ENCODE results near the gene CBFB.
"Not testable (repeated sequence)": the region's sequence is repeated elsewhere in the genome, so short reads cannot be mapped to it uniquely, and the experiment has no call there.

The CBFB gene

GRCh38 chr16:67101311-67102082 is 72.5 kb downstream of the CBFB start:
- DNase-seq = peak; percentile 9

GRCh38 chr16:67104061-67104460 is 75.1 kb downstream of the CBFB start:
- DNase-seq = no peak

- DNase-seq = peak; percentile 13
Observed at GRCh38 chr16:67104845-67105244, 75.9 kb downstream of the CBFB start.

- peak; percentile 79 for DNase-seq
Observed at GRCh38 chr16:67105246-67105645, 76.3 kb downstream of the CBFB start.

GRCh38 chr16:67105881-67106280 is 76.9 kb downstream of the CBFB start:
- DNase-seq = no peak

- no peak for DNase-seq
Observed at GRCh38 chr16:67108489-67108888, 79.5 kb downstream of the CBFB start.

GRCh38 chr16:67108931-67109406 is 80.0 kb downstream of the CBFB start:
- no peak for DNase-seq

GRCh38 chr16:67109407-67110135 is 80.6 kb downstream of the CBFB start, which contains the start of gene PHAF1:
TSS of gene PHAF1 (plus strand) at chr16:67109941. CDS start at chr16:67110176, 235 bp downstream.
- DNase-seq = peak; percentile 96

- DNase-seq = no peak
Observed at GRCh38 chr16:67111951-67112444, 83.0 kb downstream of the CBFB start.

- DNase-seq = no peak
Observed at GRCh38 chr16:67112591-67113399, 83.8 kb downstream of the CBFB start.

- DNase-seq = no peak
Observed at GRCh38 chr16:67114793-67115192, 85.8 kb downstream of the CBFB start.

GRCh38 chr16:67115639-67116038 is 86.7 kb downstream of the CBFB start:
- peak; percentile 85 for DNase-seq

- peak; percentile 32 for DNase-seq
Observed at GRCh38 chr16:67116388-67117311, 87.7 kb downstream of the CBFB start.

GRCh38 chr16:67117716-67118115 is 88.8 kb downstream of the CBFB start:
- no peak for DNase-seq

GRCh38 chr16:67120025-67120424 is 91.1 kb downstream of the CBFB start:
- DNase-seq = no peak

- DNase-seq = not testable (repeated sequence)
Observed at GRCh38 chr16:67122799-67123198, 93.8 kb downstream of the CBFB start.

GRCh38 chr16:67128417-67128816 is 99.5 kb downstream of the CBFB start:
- DNase-seq = no peak

GRCh38 chr16:67128887-67129286 is 99.9 kb downstream of the CBFB start:
- DNase-seq = no peak

- DNase-seq = no peak
Observed at GRCh38 chr16:67129422-67129821, 100.5 kb downstream of the CBFB start.

GRCh38 chr16:67137605-67138004 is 108.7 kb downstream of the CBFB start:
- DNase-seq = no peak

GRCh38 chr16:67141391-67141790 is 112.4 kb downstream of the CBFB start:
- no peak for DNase-seq

GRCh38 chr16:67142342-67142741 is 113.4 kb downstream of the CBFB start:
- no peak for DNase-seq
